HPDE6-E6E7 (cell line): ENCODE data around the gene SDK1.
"Not testable (repeated sequence)": the region's sequence is repeated elsewhere in the genome, so short reads cannot be mapped to it uniquely, and the experiment has no call there.

Experiments
- DNase-seq: peaks from one replicate; pipeline ENCODE4 v3.0.0; 2011; ENCODE audit warnings: missing footprints; ENCODE audit errors: extremely low spot score

The SDK1 gene

DNA sequence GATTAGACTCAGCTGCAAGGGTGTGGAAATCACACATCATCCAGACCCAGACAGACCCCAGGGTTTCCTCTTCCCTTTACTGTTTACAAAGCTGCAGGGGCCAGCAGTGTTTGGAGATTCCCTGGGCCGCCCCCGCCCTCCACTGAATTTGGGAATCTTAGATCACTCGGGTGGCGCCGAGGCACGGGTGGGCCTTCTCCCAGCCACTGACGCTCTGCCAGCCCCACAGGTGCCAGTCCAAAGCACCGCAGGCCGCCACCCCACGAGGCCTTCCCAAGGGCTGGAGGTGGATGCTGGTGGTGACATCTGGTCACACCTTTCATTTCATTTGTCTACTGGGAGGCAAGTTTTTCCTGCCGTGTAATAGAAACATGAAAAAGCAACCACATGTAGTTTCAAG is 941.7 kb downstream of the SDK1 start:
- no peak for DNase-seq

DNA sequence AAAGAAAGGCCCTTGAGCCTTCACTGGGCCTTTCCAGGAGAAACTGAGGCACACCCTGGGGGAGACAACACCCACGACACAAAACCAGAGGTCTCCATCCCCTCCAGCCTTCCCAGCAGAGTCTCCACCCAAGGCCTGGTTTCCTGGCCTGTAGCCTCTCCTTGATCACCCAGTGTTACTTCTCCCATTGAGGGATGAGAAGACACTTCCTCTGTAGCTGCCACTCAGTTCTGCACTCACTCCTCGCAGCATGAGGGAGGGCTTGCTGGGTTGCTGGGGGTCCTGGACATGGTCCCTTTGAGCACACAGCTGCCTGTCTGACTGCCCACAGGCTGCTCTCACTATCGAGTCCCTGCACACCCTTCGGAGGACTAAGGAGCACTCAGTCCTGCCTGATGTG is 943.0 kb downstream of the SDK1 start:
- no peak for DNase-seq

DNA sequence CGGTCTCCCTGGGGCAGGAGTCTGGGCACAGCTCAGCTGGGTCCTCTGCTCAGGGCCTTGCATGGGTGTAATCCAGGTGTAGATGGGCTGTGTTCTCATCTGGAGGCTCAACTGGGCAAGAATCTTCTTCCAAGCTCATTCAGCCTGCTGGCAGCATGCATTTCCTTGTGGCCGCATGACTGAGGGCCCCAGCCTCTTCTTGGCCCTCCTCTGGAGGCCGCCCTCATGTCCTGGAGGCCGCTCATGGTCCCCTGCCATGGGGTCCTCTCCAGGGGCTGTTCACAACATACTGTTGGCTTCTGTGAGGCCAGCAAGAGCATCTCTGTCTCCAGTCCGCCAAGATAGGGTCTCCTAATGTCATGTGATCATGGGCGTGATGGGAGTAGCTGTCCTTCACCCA is 943.6 kb downstream of the SDK1 start:
- no peak for DNase-seq

DNA sequence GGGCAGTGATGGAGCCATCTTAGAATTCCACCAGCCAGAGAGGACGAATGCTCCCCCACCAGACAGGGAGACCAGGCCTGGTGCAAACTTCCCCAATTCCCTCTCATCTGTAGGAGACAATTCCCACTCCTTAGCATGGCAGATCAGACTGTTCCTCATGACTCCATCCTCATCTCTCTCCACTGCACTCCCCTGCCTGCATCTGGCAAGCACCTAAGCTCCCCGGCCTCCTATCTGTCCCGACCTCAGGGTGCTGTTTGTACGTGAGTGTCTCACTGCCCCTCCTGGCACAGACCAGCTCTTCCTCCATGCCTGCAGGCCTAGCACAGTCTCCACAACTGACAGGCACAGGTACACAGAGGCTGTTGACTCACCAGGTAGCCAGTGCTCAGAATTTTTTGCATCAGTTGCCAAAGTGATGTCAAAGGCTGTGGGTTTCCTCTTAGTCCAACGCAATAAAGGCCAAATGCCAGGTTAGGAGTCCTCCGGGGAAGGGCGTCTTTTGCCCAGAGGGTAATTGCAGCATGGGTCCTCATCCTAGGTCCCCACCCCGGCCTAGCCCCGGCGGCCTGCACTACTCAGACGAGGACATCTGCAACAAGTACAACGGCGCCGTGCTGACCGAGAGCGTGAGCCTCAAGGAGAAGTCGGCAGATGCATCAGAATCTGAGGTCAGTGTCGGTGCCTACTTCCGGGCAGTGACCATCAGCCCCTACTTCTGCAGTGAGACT is 944.2 kb downstream of the SDK1 start:
- DNase-seq = no peak

DNA sequence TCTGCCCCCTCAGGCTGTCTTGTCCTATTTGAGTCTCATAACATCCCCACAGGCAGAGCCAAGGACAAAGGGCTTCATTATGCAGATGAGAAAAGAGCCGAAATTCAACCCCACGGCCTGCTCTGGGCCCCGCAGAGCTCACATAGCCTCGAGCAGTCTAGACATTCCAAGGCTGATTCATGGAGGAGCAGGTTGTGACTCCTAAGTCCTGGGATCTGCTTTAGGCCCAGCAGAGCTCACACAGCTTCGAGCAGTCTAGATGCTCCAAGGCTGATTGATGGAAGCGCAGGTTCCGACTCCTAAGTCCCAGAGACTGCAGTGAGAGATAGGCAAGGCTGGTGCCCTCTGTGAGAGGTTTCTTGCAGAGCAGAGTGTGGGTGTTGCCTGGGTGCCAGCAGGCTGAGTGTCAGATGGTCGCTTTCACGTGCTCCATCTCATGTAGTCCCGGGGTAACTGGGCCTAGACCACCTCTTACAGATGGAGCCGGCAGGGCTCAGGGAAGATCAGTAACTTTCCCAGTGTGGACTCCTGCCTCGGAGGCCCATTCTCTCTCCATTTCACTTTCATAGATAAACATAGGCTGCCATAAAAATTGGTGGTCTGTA is 944.9 kb downstream of the SDK1 start:
- no peak for DNase-seq

DNA sequence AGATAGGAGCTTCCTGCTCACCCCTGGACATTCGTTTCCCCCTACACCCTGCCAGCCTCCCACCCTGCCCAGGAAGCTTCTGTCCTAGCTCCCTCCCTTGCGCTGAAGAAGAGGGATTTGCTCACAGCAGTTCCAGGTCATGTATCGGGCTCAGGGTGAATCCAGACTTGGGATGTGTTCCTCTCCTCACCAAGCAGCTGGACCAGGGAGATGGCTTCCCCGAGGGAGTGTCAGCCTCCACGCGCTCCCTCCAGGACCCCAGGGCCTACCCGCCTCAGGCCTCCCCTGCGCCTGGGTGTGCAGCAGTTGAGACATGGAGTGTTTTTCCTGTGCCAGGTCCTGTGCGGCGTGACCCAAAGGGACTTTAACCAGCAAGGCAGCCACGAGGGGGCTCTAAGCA is 945.5 kb downstream of the SDK1 start:
- DNase-seq = no peak

DNA sequence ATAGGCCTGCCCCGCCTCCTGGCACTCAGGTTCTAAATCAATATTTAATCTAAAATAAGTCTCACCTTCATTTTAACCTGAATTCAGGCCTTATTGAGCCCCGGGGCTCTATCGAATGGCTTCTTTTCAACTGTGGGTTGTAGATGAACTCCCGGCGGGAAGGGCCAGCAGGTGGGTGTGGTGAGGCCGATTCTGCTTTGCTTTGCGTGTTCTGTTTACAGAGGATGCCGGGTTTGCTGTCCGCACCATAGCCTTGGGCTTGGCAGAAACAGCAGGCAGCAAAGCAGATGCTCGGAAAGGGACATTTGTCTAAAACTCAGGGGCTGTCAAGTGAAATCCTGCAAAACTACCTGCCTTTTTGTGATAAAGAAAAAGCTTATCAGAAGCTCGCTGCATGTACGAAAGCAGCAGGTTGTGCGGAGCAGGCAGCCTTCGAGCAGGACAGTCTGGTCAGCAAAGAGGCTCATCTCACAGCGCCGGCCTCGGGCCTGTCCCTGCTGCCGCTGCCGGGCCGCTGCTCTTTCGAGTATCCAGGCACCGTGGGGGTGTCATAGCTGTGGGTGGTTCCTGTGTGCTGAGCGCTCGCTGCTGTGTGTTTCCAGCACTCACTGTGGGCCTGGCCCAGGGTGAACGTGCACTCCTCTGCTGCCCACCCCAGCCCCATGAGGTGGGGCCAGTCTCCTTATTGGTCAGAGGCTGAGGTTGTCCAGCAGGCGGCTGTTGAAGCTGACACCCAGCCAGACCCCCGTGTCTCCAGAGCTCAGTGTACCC is 946.2 kb downstream of the SDK1 start:
- DNase-seq = no peak

DNA sequence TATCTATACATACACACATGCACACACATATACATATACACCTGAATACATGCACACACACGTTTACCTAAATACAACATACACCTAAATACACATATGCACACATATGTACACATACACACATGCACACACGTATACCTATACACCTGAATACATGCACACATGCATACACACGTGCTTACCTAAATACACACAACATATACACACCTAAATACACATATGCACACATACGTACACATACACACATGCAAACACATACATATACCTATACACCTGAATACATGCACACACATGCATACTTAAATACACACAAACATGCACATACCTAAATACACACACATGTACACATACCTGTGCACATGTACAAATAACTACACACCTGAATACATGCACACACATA is 947.2 kb downstream of the SDK1 start:
- DNase-seq = no peak

DNA sequence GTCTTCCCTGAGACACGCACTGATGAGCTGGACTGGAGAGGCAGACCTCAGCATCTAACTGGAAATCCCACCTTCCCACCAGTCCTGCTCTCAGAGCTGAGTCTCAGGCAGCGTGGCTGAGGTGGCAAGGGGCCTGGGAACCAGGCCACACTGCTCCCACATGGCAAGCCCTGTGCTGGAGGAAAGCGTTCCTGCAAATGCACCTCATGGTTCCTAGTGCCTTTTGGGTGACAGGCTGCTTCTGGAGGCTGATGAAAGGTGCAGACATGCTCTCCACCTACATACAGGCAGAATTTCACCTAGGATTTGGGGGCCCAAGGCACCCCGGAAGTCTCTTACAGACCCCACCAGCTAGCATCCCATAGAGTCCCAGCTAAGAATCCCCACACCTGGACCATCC is 948.2 kb downstream of the SDK1 start:
- no peak for DNase-seq

DNA sequence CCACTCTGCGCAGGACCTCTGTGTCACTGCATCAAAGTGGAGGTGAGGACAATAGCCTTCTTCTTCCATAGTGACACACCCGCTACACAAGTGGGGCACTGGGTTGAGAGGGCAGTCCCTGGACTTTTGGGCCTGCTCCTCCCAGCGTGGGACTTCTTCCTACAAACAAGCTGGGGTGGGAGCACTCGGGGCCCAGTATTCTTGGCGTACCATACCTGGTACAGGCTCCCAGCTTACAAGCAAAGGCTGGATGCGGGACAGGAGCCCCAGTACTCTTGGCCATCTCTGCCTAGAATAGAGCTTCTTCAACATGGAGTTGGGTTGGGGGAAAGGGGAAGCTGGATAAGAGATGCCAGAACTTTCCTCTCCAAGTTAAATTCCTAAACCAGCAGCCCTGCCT is 954.3 kb downstream of the SDK1 start:
- no peak for DNase-seq

DNA sequence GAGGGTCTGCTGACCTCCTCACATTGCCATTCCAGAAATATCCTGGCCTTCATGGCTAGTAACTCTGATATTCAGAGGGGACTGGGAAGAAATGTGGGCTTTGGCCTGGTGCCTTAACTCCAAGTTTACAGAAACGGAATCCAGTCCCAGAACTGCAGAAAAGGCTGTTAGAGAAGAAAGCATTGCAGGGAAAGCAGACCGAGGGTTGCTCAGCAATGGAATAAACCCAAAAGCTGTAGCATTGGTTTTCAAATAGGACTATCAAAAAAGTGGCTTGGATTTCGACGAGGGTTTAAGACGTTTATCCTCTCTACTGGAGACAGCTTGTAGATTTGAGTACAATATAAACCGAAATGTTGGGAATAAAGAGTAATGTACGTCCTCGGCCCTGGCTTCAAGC is 955.2 kb downstream of the SDK1 start:
- DNase-seq = no peak

DNA sequence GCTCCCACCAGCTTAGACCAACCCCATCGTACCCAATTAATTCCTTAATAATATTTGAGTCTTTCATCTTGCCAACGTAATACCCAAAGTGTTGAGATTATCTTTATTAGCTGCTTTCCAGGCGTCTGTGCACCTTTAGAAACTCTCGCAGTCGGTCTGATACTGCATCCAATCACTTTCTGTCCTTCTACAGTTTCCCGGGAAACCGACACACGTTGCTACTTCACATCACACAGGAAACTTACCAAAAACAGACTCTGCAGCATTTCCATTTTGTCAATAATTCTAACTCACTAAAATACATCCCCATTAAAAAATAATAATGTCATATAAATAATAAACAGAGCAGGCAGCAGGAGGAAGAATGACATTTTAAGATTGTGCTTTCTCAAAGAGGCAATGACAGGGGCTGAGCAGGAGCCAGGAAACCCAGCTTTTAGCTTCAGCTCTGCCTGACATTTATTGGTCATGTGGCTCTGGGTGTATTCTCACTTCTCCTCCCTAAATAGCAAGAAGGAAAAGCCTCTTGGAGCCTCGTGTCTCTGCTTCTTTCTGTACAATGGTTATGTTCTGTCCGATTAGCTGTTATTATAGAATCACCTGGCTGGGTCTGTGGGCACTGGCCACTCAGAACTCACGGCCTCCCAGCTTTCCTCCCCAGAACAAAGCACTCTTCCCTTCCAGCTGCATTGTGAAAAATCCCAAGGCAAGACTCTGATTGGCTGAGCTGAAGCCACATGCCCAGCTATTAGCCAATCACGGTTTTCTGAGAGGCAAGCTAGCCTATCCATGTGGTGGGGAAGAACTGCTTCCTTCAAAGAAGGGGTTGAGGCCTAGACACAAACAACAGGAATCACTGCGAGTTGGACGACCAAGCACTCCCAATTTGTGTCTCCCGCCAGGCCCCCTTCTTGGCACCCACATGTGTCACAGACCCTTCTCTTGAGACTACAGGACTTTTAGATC is 956.4 kb downstream of the SDK1 start:
- DNase-seq = no peak

DNA sequence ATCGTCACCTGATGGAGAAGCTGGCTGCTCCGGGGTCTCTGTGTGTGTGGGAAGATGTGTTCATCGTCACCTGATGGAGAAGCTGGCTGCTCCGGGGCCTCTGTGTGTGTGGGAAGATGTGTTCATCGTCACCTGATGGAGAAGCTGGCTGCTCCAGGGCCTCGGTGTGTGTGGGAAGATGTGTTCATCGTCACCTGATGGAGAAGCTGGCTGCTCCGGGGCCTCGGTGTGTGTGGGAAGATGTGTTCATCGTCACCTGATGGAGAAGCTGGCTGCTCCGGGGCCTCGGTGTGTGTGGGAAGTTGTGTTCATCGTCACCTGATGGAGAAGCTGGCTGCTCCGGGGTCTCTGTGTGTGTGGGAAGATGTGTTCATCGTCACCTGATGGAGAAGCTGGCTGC is 959.1 kb downstream of the SDK1 start:
- not testable (repeated sequence) for DNase-seq

DNA sequence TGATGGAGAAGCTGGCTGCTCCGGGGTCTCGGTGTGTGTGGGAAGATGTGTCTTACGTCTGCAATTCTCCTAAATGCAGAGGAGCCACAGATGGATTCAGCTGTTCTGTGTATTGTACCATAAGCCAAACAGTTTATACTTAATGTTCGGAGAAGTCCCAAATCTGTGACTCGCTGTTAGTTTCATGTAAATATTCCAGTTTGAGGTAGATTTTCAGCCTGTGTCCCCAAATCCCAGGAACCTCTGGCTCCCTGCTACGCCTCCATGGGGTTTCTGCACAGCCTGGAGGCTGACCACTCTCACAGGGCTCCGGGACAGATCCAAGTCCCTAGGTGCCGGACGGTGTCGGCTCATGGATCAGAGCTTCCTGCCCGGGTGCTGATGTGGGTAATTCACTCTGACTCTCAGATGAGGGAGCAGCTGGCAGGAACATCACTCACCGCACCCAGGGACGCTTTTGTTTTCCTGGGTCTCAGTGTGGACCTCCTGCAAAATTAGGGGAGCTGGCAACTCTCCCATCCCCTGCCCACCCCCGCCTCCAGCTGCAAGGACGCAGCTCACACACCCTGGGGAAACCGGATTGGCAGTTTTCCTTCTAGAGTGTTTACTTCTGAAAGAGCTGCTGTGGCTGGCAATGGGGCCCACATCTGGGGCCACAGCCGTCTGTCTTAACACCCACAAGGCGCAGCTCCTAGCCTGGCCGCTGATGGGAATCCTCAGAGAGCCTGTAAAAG is 960.0 kb downstream of the SDK1 start:
- DNase-seq = no peak

DNA sequence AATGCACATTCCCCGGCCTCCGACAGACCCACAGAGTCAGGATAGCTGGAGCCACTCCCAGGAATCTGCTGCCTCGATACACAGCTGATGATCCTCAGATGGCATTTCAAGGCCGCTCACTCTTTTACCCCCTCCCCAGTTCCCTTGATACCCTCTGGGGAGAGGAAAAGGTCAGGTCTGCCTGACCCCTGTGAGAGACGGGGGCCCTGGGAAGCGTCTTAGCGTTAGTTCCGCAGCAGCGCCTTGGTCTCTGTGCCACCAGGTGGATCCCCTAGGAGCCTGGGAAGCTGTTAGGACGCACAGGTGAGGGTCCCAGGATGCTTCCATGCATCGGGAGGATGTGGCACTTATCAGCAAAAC is 960.5 kb downstream of the SDK1 start:
- no peak for DNase-seq

DNA sequence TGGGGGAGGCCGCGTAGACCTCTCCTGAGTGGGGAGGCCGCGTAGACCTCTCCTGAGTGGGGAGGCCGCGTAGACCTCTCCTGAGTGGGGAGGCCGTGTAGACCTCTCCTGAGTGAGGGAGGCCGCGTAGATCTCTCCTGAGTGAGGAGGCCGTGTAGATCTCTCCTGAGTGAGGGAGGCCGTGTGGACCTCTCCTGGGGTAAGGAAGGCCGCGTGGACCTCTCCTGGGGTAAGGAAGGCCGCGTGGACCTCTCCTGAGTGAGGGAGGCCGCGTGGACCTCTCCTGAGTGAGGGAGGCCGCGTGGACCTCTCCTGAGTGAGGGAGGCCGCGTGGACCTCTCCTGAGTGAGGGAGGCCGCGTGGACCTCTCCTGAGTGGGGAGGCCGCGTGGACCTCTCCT is 963.2 kb downstream of the SDK1 start:
- not testable (repeated sequence) for DNase-seq

DNA sequence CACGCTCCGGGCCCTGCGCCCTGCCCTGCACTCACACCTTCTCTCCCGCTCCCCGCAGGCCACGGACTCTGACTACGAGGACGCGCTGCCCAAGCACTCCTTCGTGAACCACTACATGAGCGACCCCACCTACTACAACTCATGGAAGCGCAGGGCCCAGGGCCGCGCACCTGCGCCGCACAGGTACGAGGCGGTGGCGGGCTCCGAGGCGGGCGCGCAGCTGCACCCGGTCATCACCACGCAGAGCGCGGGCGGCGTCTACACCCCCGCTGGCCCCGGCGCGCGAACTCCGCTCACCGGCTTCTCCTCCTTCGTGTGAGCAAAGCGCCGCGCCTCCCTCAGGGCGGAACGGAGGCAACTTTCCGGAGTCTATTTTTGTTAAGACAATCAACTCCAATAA is 964.0 kb downstream of the SDK1 start:
- DNase-seq = no peak

DNA sequence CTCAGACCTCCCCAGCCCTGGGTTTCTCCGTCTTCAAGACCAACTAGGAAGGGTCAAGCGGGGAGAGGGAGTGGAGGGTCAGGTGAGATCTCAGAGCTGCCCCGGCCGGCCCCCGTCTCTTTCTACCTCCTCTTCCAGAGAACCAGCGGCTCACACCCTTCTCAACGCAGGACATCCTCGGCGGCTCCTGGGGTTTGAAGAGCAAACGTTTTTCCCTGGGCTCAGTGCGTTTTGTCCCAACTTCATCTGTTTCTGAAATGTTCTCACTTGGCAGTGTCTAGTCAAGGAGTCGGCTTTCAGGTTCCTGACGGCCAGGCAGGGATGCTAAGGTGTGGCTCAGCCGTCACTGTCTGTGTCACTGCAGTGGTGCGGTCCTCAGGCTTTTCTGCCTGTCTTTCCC is 964.6 kb downstream of the SDK1 start:
- no peak for DNase-seq

DNA sequence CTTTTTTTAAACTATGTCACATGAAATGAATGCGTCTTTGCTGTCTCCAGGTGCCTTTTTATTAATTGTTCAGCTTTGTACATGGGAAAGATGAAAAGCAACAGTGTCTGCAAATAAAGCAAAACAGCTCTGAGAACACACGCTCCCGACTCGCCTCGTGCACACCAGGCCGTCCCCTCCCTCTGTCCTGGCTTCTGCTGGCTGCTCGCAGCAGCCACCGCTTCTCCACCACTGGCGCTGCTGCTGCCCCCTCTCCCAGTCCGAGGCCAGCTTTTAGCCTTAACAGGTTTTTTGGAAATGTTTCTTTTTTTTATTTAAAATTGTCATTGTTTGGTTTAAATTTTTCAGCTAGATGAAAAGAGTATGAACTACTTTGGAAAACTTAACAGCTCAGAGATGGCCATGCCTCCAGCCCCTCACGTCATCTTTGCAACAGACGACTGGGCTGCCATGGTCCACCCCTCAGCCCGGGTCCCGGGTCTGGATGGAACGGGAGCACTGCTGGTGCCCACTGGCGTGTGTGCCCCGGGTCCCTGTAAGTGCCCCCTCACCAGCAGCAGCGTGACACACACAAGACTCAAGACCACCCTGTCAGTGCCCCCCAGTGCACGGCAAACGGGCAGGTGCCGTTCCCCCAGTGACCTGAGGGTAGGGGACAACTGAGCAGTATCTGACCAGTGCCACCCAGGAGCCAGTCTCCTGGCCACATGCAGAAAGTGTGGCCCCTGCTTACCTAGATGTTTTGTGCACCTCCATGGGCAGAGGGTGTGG is 965.4 kb downstream of the SDK1 start:
- no peak for DNase-seq

DNA sequence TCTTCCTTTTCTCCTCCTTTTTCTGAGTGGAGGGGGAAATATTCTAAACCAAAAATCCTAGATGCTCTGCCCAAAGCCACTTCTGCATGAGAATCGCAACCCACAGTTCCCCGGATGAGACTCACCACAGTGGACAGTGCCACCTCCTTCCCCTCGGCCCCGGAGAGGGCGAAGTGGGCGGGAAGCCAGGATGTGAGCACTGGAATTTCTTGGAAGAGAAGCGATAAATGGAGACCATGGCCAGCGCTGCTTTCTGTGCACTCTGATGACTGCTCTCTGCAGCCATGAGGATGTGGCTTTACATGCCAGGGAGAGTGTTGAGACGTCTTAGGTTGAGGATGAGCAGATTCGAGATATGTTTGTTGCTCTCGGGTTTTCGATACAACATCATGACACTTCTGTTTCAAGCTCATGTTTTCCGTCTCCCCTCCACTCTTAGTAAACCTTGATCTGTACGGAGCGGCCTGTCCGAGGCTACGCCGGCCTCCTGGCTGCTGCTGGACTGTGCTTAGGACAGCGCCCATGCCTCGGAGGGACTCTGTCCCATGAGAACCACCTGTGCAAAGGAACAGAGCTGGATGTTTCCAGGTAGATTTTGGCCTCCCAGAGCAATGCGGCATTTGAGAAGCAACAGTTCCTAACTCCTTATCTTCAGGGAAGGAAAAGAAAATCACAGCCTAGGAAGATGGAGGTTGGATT is 966.4 kb downstream of the SDK1 start:
- no peak for DNase-seq
